Liver (tissue), 9 donors: ENCODE data around the gene ROR1. TPM values are rescaled to one million over a fixed set of nuclear protein-coding genes. Genes with fewer than 3 reads are reported as not detected.

Experiments used
- DNase-seq: peaks from one replicate; pipeline ENCODE4 v3.0.0-alpha.2; 2017; ENCODE audit warnings: low spot score
- H3K27ac ChIP-seq, 2 donors: one replicate each; pipeline ENCODE4 v1.7.0; 2013; ENCODE audit warnings: inconsistent platforms in 2 of 2, low read length in 2 of 2, control low read depth in 1 of 2, low read depth in 1 of 2, mild to moderate bottlenecking in 1 of 2
- H3K27me3 ChIP-seq, 4 donors: one replicate each; pipeline versions ENCODE4 v1.6.1 to v1.7.0; 2013; ENCODE audit warnings: low read length in 3 of 4, inconsistent platforms in 1 of 4, mild to moderate bottlenecking in 1 of 4, moderate library complexity in 1 of 4; ENCODE audit not compliant: control insufficient read depth in 4 of 4, insufficient read depth in 4 of 4
- H3K36me3 ChIP-seq, 4 donors: one replicate each; pipeline versions ENCODE4 v1.6.1 to v1.7.0; 2013; ENCODE audit warnings: low read length in 3 of 4, mild to moderate bottlenecking in 3 of 4, low read depth in 1 of 4, moderate library complexity in 1 of 4; ENCODE audit not compliant: control insufficient read depth in 4 of 4, insufficient read depth in 3 of 4
- H3K4me1 ChIP-seq, 4 donors: one replicate each; pipeline versions ENCODE4 v1.6.1 to v1.7.0; 2013; ENCODE audit warnings: low read length in 3 of 4, mild to moderate bottlenecking in 3 of 4, moderate library complexity in 1 of 4; ENCODE audit not compliant: control insufficient read depth in 4 of 4, insufficient read depth in 4 of 4
- H3K4me3 ChIP-seq, 3 donors: one replicate each; pipeline versions ENCODE4 v1.6.1 to v1.7.0; 2013; ENCODE audit warnings: low read length in 3 of 3, control low read depth in 1 of 3, low read depth in 1 of 3, mild to moderate bottlenecking in 1 of 3
- H3K9ac ChIP-seq, 2 donors: one replicate each; pipeline ENCODE4 v1.7.0; 2013; ENCODE audit warnings: low read length in 2 of 2, mild to moderate bottlenecking in 2 of 2, moderate library complexity in 2 of 2, control low read depth in 1 of 2, low read depth in 1 of 2
- H3K9me3 ChIP-seq, 4 donors: one replicate each; pipeline versions ENCODE4 v1.6.1 to v1.7.0; 2013; ENCODE audit warnings: low read length in 3 of 4; ENCODE audit not compliant: control insufficient read depth in 4 of 4
- ATF3 ChIP-seq: IDR thresholded peaks from 2 replicates; pipeline ENCODE4 v1.6.1; 2016; ENCODE audit warnings: antibody characterized with exemption
- CTCF ChIP-seq: fragments of 150-350 bp; IDR thresholded peaks from 2 replicates; pipeline ENCODE4 v1.5.1; 2017; ENCODE audit warnings: improper control_type of control experiment, low read depth, low read length; ENCODE audit not compliant: missing input control
- EGR1 ChIP-seq, 2 donors: IDR thresholded peaks; 2 replicates each; pipeline ENCODE4 v1.6.1; 2016 to 2018; ENCODE audit warnings: antibody characterized with exemption in 2 of 2, low read depth in 2 of 2
- FOXA1 ChIP-seq: IDR thresholded peaks from 2 replicates; pipeline ENCODE4 v1.6.1; 2016; ENCODE audit warnings: antibody characterized with exemption
- FOXA2 ChIP-seq: IDR thresholded peaks from 2 replicates; pipeline ENCODE4 v1.6.1; 2016; ENCODE audit warnings: antibody characterized with exemption
- GABPA ChIP-seq, 2 donors: IDR thresholded peaks in 1 of 2; conservative IDR thresholded peaks in 1 of 2; 2 replicates each; pipeline ENCODE4 v1.6.1; 2016; ENCODE audit warnings: antibody characterized with exemption in 2 of 2, mild to moderate bottlenecking in 1 of 2, moderate library complexity in 1 of 2
- HNF4A ChIP-seq, 2 donors: conservative IDR thresholded peaks; 2 replicates each; pipeline ENCODE4 v1.6.1; 2016; ENCODE audit warnings: antibody characterized with exemption in 2 of 2, mild to moderate bottlenecking in 2 of 2
- HNF4G ChIP-seq: IDR thresholded peaks from 2 replicates; pipeline ENCODE4 v1.6.1; 2016; ENCODE audit warnings: antibody characterized with exemption
- JUND ChIP-seq, 2 donors: IDR thresholded peaks; 2 replicates each; pipeline ENCODE4 v1.6.1; 2016; ENCODE audit warnings: antibody characterized with exemption in 2 of 2
- SP1 ChIP-seq: IDR thresholded peaks from 2 replicates; pipeline ENCODE4 v1.6.1; 2018; ENCODE audit warnings: antibody characterized with exemption, mild to moderate bottlenecking
- TAF1 ChIP-seq: conservative IDR thresholded peaks from 2 replicates; pipeline ENCODE4 v1.6.1; 2016; ENCODE audit warnings: antibody characterized with exemption, mild to moderate bottlenecking
- YY1 ChIP-seq: IDR thresholded peaks from 2 replicates; pipeline ENCODE4 v1.6.1; 2016; ENCODE audit warnings: antibody characterized with exemption, mild to moderate bottlenecking
- ZBTB33 ChIP-seq: IDR thresholded peaks from 2 replicates; pipeline ENCODE4 v1.6.1; 2016; ENCODE audit warnings: antibody characterized with exemption
- WGBS: extraction: QIAGEN DNeasy Blood & Tissue Kit; methylation state at CpG from one replicate; pipeline ENCODE4 v1.1.7; 2013; 5-methylcytosine and 5-hydroxymethylcytosine counted together
- polyA plus RNA-seq, 2 donors: library from polyadenylated mRNA; stranded (reverse) in 1 of 2; unstranded in 1 of 2; fragments of 200-250 nt in 1 of 2; fragments of >200 nt in 1 of 2; fragmentation: Nextera tagmentation in 1 of 2; extraction: Ambion mirVana in 1 of 2; gene quantifications; one replicate each; pipeline versions ENCODE4 v1.2.1 to v1.2.3, GENCODE V29; 2013 to 2015
- total RNA-seq, 2 donors: library from RNA; depleted of rRNA; stranded (reverse); fragments of >200 nt; gene quantifications; one replicate each; pipeline ENCODE4 v1.2.3, GENCODE V29; 2014
- donor health status: healthy.
- donor health status: healthy.
- donor health status: healthy.
- donor health status: healthy.
- donor health status: healthy.

ROR1 gene
- total and polyA plus RNA-seq, 4 donors, result 0.15 to 0.98 (median 0.37) TPM

GRCh38 chr1:63831409-63831808, 57.6 kb downstream of the ROR1 start:
- WGBS, result 93% methylated on average over 1 of the region's 1 CpG
- no peaks in the 10 kb centered on the region for H3K4me1 ChIP-seq
- no peak overlapping the region for H3K4me3 ChIP-seq
- DNase-seq, result no peak
- H3K36me3 ChIP-seq, result no peaks in the 10 kb centered on the region
- H3K9ac ChIP-seq, result no peak overlapping the region
- H3K9me3 ChIP-seq, result no peaks in the 10 kb centered on the region
- H3K27me3 ChIP-seq, result no peaks in the 10 kb centered on the region
- TF ChIP-seq ZBTB33, result no peak
- TF ChIP-seq FOXA1, result no peak
- TF ChIP-seq GABPA (IDR thresholded peaks at IDR 0.05 in 1 of 2, conservative IDR thresholded peaks at IDR 0.05 in 1 of 2), result no peak
- no peak for TF ChIP-seq JUND (IDR thresholded peaks at IDR 0.05)
- no peak for TF ChIP-seq YY1
- no peak for TF ChIP-seq CTCF
- TF ChIP-seq HNF4A (conservative IDR thresholded peaks at IDR 0.05), result no peak
- no peak for TF ChIP-seq EGR1 (IDR thresholded peaks at IDR 0.05; ENCODE audit: low read depth in 2 of 2)
- TF ChIP-seq FOXA2, result no peak
- TF ChIP-seq TAF1, result no peak
- no peak for TF ChIP-seq HNF4G
- TF ChIP-seq SP1, result no peak
- TF ChIP-seq ATF3, result no peak
- H3K27ac ChIP-seq, result no peak overlapping the region

GRCh38 chr1:63833363-63834119, 59.7 kb downstream of the ROR1 start:
- no peaks in the 10 kb centered on the region for H3K36me3 ChIP-seq
- TF ChIP-seq HNF4G, result no peak
- TF ChIP-seq GABPA (IDR thresholded peaks at IDR 0.05 in 1 of 2, conservative IDR thresholded peaks at IDR 0.05 in 1 of 2), result no peak
- no peak for TF ChIP-seq SP1
- no peak for TF ChIP-seq ATF3
- TF ChIP-seq CTCF, result no peak
- H3K9me3 ChIP-seq, result no peaks in the 10 kb centered on the region
- DNase-seq, result no peak
- 78% methylated on average over 7 of the region's 7 CpGs for WGBS
- H3K4me3 ChIP-seq, result no peak overlapping the region
- H3K27ac ChIP-seq, result no peak overlapping the region
- H3K27me3 ChIP-seq, result no peaks in the 10 kb centered on the region
- no peaks in the 10 kb centered on the region for H3K4me1 ChIP-seq
- H3K9ac ChIP-seq, result no peak overlapping the region
